Measurements from ENCODE around the gene APLP1.
"Not testable (repeated sequence)": the region's sequence is repeated elsewhere in the genome, so short reads cannot be mapped to it uniquely, and the experiment has no call there.

APLP1 gene

GRCh38 chr19:35868172-35868822 is at the start of gene APLP1:
Gene APLP1, plus strand, starts transcription at chr19:35868574. Its CDS starts 63 bp downstream, at chr19:35868637.
- in situ Hi-C loops (cut with MboI; ENCODE audit: low pct_unique_long_range_greater_than_20kb, low sequenced_read_pairs) = no loop called here
- DNase-seq = no peak

GRCh38 chr19:35822579-35822978 is 45.8 kb upstream of the APLP1 start:
- peak; percentile 77 for DNase-seq
- in situ Hi-C loops (cut with MboI; ENCODE audit: low pct_unique_long_range_greater_than_20kb, low sequenced_read_pairs) = no loop called here

GRCh38 chr19:35824150-35824549 is 44.2 kb upstream of the APLP1 start:
- no peak for DNase-seq
- in situ Hi-C loops (cut with MboI; ENCODE audit: low pct_unique_long_range_greater_than_20kb, low sequenced_read_pairs) = no loop called here

- in situ Hi-C loops (cut with MboI; ENCODE audit: low pct_unique_long_range_greater_than_20kb, low sequenced_read_pairs) = no loop called here
- DNase-seq = peak; percentile 50
These were observed 39.6 kb upstream of the APLP1 start for GRCh38 chr19:35828692-35829301.

- in situ Hi-C loops (cut with MboI; ENCODE audit: low pct_unique_long_range_greater_than_20kb, low sequenced_read_pairs) = no loop called here
- no peak for DNase-seq
These were observed 37.4 kb upstream of the APLP1 start for GRCh38 chr19:35830986-35831385.

- in situ Hi-C loops (cut with MboI; ENCODE audit: low pct_unique_long_range_greater_than_20kb, low sequenced_read_pairs) = no loop called here
- DNase-seq = no peak
These were observed 36.3 kb upstream of the APLP1 start for GRCh38 chr19:35832054-35832453.

- no peak for DNase-seq
- in situ Hi-C loops (cut with MboI; ENCODE audit: low pct_unique_long_range_greater_than_20kb, low sequenced_read_pairs) = no loop called here
These were observed 34.4 kb upstream of the APLP1 start for GRCh38 chr19:35833972-35834371.

GRCh38 chr19:35836096-35836495 is 32.3 kb upstream of the APLP1 start:
- DNase-seq; in situ Hi-C loops (cut with MboI; ENCODE audit: low pct_unique_long_range_greater_than_20kb, low sequenced_read_pairs): not testable (repeated sequence)

- in situ Hi-C loops (cut with MboI; ENCODE audit: low pct_unique_long_range_greater_than_20kb, low sequenced_read_pairs) = no loop called here
- DNase-seq = no peak
These were observed 26.3 kb upstream of the APLP1 start for GRCh38 chr19:35841961-35842595.

- in situ Hi-C loops (cut with MboI; ENCODE audit: low pct_unique_long_range_greater_than_20kb, low sequenced_read_pairs) = no loop called here
- DNase-seq = no peak
These were observed 25.6 kb upstream of the APLP1 start for GRCh38 chr19:35842666-35843272.

- in situ Hi-C loops (cut with MboI; ENCODE audit: low pct_unique_long_range_greater_than_20kb, low sequenced_read_pairs) = no loop called here
- no peak for DNase-seq
These were observed 24.5 kb upstream of the APLP1 start for GRCh38 chr19:35843676-35844481.

GRCh38 chr19:35844482-35845214 is 23.7 kb upstream of the APLP1 start:
- no peak for DNase-seq
- in situ Hi-C loops (cut with MboI; ENCODE audit: low pct_unique_long_range_greater_than_20kb, low sequenced_read_pairs) = no loop called here

GRCh38 chr19:35845215-35846037 is 22.9 kb upstream of the APLP1 start:
- in situ Hi-C loops (cut with MboI; ENCODE audit: low pct_unique_long_range_greater_than_20kb, low sequenced_read_pairs) = no loop called here
- DNase-seq = no peak

- DNase-seq = no peak
- in situ Hi-C loops (cut with MboI; ENCODE audit: low pct_unique_long_range_greater_than_20kb, low sequenced_read_pairs) = no loop called here
These were observed 22.2 kb upstream of the APLP1 start for GRCh38 chr19:35846038-35846668.

- in situ Hi-C loops (cut with MboI; ENCODE audit: low pct_unique_long_range_greater_than_20kb, low sequenced_read_pairs) = no loop called here
- no peak for DNase-seq
These were observed 20.5 kb upstream of the APLP1 start for GRCh38 chr19:35847911-35848310.

GRCh38 chr19:35848486-35848885 is 19.9 kb upstream of the APLP1 start:
- no peak for DNase-seq
- in situ Hi-C loops (cut with MboI; ENCODE audit: low pct_unique_long_range_greater_than_20kb, low sequenced_read_pairs) = no loop called here

GRCh38 chr19:35848919-35849505 is 19.4 kb upstream of the APLP1 start:
- no peak for DNase-seq
- in situ Hi-C loops (cut with MboI; ENCODE audit: low pct_unique_long_range_greater_than_20kb, low sequenced_read_pairs) = no loop called here

All from KBM-7 (cell line).